ENCODE results near the gene ERC2.

DNA sequence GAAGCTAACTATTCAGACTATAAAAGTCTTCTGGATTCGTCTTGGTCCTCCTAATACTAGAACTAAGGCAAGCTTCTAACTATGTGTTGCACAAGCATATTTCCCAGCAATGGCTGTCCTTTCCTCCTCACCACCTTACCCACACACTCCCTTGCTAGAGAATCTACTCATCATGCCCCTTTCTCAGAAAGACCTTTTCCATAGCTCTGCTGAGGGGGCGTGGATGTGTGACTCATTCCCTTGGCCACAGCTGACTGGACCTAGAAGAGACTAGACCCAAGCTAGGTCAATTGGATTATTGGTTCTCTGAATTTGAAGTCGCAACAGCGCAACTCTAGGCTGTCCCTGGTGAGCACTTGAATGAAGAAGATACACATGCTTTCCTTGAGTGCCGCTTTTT lies 47.1 kb downstream of the ERC2 start:
- TF ChIP-seq, protein P1, sequence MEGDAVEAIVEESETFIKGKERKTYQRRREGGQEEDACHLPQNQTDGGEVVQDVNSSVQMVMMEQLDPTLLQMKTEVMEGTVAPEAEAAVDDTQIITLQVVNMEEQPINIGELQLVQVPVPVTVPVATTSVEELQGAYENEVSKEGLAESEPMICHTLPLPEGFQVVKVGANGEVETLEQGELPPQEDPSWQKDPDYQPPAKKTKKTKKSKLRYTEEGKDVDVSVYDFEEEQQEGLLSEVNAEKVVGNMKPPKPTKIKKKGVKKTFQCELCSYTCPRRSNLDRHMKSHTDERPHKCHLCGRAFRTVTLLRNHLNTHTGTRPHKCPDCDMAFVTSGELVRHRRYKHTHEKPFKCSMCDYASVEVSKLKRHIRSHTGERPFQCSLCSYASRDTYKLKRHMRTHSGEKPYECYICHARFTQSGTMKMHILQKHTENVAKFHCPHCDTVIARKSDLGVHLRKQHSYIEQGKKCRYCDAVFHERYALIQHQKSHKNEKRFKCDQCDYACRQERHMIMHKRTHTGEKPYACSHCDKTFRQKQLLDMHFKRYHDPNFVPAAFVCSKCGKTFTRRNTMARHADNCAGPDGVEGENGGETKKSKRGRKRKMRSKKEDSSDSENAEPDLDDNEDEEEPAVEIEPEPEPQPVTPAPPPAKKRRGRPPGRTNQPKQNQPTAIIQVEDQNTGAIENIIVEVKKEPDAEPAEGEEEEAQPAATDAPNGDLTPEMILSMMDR (IDR thresholded peaks at IDR 0.05; ENCODE audit: insufficient read depth, low read length, poor library complexity, severe bottlenecking) = no peak
- no peak for TF ChIP-seq EZH2phosphoT487 (conservative IDR thresholded peaks at IDR 0.05; ENCODE audit: low read length)

Measured in SU-DHL-6 (cell line).